Stimulated activated naive CD4-positive, alpha-beta T cell treated with Interleukin-2 at 50 U/mL for 16 hours (primary cell): ENCODE results near the gene IQSEC1.

ENCODE experiments used
- DNase-seq: peaks from one replicate; lab custom pipeline; 2025; lab: John Stamatoyannopoulos, UW

IQSEC1 gene

GRCh38 chr3:12907296-12907695 lies 165.9 kb downstream of the IQSEC1 start:
- DNase-seq, result no peak

- no peak for DNase-seq
Observed at GRCh38 chr3:12906916-12907290, 166.3 kb downstream of the IQSEC1 start.

- no peak for DNase-seq
Observed at GRCh38 chr3:12906141-12906915, 166.9 kb downstream of the IQSEC1 start.

- DNase-seq, result no peak
Observed at GRCh38 chr3:12905316-12906071, 167.7 kb downstream of the IQSEC1 start.

GRCh38 chr3:12904951-12905315 lies 168.3 kb downstream of the IQSEC1 start:
- no peak for DNase-seq

- no peak for DNase-seq
Observed at GRCh38 chr3:12903881-12904280, 169.3 kb downstream of the IQSEC1 start.

- no peak for DNase-seq
Observed at GRCh38 chr3:12903000-12903800, 170.0 kb downstream of the IQSEC1 start.

- DNase-seq, result no peak
Observed at GRCh38 chr3:12902181-12902999, 170.8 kb downstream of the IQSEC1 start.

- no peak for DNase-seq
Observed at GRCh38 chr3:12901623-12902045, 171.6 kb downstream of the IQSEC1 start.

- no peak for DNase-seq
Observed at GRCh38 chr3:12900885-12901411, 172.3 kb downstream of the IQSEC1 start.

GRCh38 chr3:12898965-12899755 lies 174.1 kb downstream of the IQSEC1 start:
- no peak for DNase-seq

GRCh38 chr3:12898290-12898964 lies 174.8 kb downstream of the IQSEC1 start:
- no peak for DNase-seq

GRCh38 chr3:12897381-12898289 lies 175.6 kb downstream of the IQSEC1 start:
- no peak for DNase-seq

GRCh38 chr3:12896063-12896985 lies 176.9 kb downstream of the IQSEC1 start:
- DNase-seq, result no peak

- DNase-seq, result no peak
Observed at GRCh38 chr3:12895391-12896062, 177.7 kb downstream of the IQSEC1 start.

GRCh38 chr3:12894629-12895028 lies 178.6 kb downstream of the IQSEC1 start:
- DNase-seq, result no peak

- no peak for DNase-seq
Observed at GRCh38 chr3:12893852-12894251, 179.4 kb downstream of the IQSEC1 start.
